ENCODE data around the gene GADL1. TPM values are rescaled to one million over a fixed set of nuclear protein-coding genes. Genes with fewer than 3 reads are reported as not detected.

The GADL1 gene
- total RNA-seq, 2 experiments from 2014 or later = not detected

GRCh38 chr3:30687930-30688570 lies 206.4 kb downstream of the GADL1 start:
- CTCF ChIA-PET = interaction anchor here (1.4 kb wide), 1 partner anchor 574 kb away, joined by 4 read pairs; no protein-coding TSS in a partner anchor
- no peaks in the 10 kb centered on the region for H3K27me3 Mint-ChIP-seq
- POLR2A ChIA-PET = interaction anchor here (0.7 to 1.0 kb wide), 3 partner anchors 21 to 81 kb away, joined by 3 to 4 read pairs (median 3); partner anchors contain the start of gene TGFBR2
- H3K9me3 Mint-ChIP-seq = no peaks in the 10 kb centered on the region
- H3K4me1 Mint-ChIP-seq = peaks cover 74% of the 10 kb centered on the region
- no peak for DNase-seq
- H3K4me3 Mint-ChIP-seq = no peak overlapping the region
- H3K27ac Mint-ChIP-seq = no peak overlapping the region
- H3K36me3 Mint-ChIP-seq (ENCODE audit: low read depth) = peaks cover 89% of the 10 kb centered on the region

GRCh38 chr3:30686799-30687198 lies 207.7 kb downstream of the GADL1 start:
- no peak overlapping the region for H3K27ac Mint-ChIP-seq
- no peaks in the 10 kb centered on the region for H3K27me3 Mint-ChIP-seq
- peaks cover 89% of the 10 kb centered on the region for H3K36me3 Mint-ChIP-seq (ENCODE audit: low read depth)
- no peak overlapping the region for H3K4me3 Mint-ChIP-seq
- CTCF ChIA-PET = no interaction called here
- no peak for DNase-seq
- POLR2A ChIA-PET = no interaction called here
- H3K4me1 Mint-ChIP-seq = peaks cover 82% of the 10 kb centered on the region
- H3K9me3 Mint-ChIP-seq = no peaks in the 10 kb centered on the region

- peaks cover 86% of the 10 kb centered on the region for H3K4me1 Mint-ChIP-seq
- no peak for DNase-seq
- H3K27me3 Mint-ChIP-seq = no peaks in the 10 kb centered on the region
- no peaks in the 10 kb centered on the region for H3K9me3 Mint-ChIP-seq
- no peak overlapping the region for H3K4me3 Mint-ChIP-seq
- POLR2A ChIA-PET = interaction anchor here (0.7 kb wide), 1 partner anchor 259 kb away, joined by 3 read pairs; no protein-coding TSS in a partner anchor
- H3K36me3 Mint-ChIP-seq (ENCODE audit: low read depth) = peaks cover 91% of the 10 kb centered on the region
- CTCF ChIA-PET = interaction anchor here (1.1 kb wide), 1 partner anchor 27 kb away, joined by 3 read pairs; no protein-coding TSS in a partner anchor
- no peak overlapping the region for H3K27ac Mint-ChIP-seq
Observed at GRCh38 chr3:30686176-30686575, 208.3 kb downstream of the GADL1 start.

GRCh38 chr3:30685267-30685667 lies 209.2 kb downstream of the GADL1 start:
- no peak overlapping the region for H3K4me3 Mint-ChIP-seq
- H3K4me1 Mint-ChIP-seq = peaks cover 86% of the 10 kb centered on the region
- no peaks in the 10 kb centered on the region for H3K27me3 Mint-ChIP-seq
- CTCF ChIA-PET = interaction anchor here (1.1 kb wide), 1 partner anchor 26 kb away, joined by 3 read pairs; no protein-coding TSS in a partner anchor
- peak overlapping the region; percentile 53 for H3K27ac Mint-ChIP-seq
- peaks cover 92% of the 10 kb centered on the region for H3K36me3 Mint-ChIP-seq (ENCODE audit: low read depth)
- POLR2A ChIA-PET = interaction anchor here (0.7 kb wide), 1 partner anchor 9 kb away, joined by 3 read pairs; no protein-coding TSS in a partner anchor
- H3K9me3 Mint-ChIP-seq = no peaks in the 10 kb centered on the region
- no peak for DNase-seq

- Mint-ChIP-seq H3K4me3 (no peak overlapping the region), H3K36me3 (ENCODE audit: low read depth) (peaks cover 91% of the 10 kb centered on the region), H3K27me3 (no peaks in the 10 kb centered on the region), H3K27ac (no peak overlapping the region), H3K4me1 (peaks cover 83% of the 10 kb centered on the region), H3K9me3 (no peaks in the 10 kb centered on the region)
- CTCF ChIA-PET = no interaction called here
- DNase-seq = no peak
- POLR2A ChIA-PET = no interaction called here
Observed at GRCh38 chr3:30684356-30684755, 210.1 kb downstream of the GADL1 start.

- CTCF ChIA-PET = interaction anchor here (0.5 kb wide), 1 partner anchor 15 kb away, joined by 4 read pairs; no protein-coding TSS in a partner anchor
- POLR2A ChIA-PET = no interaction called here
- Mint-ChIP-seq H3K4me3 (no peak overlapping the region), H3K27ac (no peak overlapping the region), H3K36me3 (ENCODE audit: low read depth) (peaks cover 91% of the 10 kb centered on the region), H3K9me3 (no peaks in the 10 kb centered on the region), H3K27me3 (no peaks in the 10 kb centered on the region), H3K4me1 (peaks cover 81% of the 10 kb centered on the region)
- no peak for DNase-seq
Observed at GRCh38 chr3:30683769-30684168, 210.7 kb downstream of the GADL1 start.

GRCh38 chr3:30682434-30683155 lies 211.9 kb downstream of the GADL1 start:
- ChIA-PET POLR2A (interaction anchor here (0.6 to 1.6 kb wide), 4 partner anchors 17 to 329 kb away, joined by 3 to 6 read pairs (median 4); no protein-coding TSS in a partner anchor), CTCF (no interaction called here)
- Mint-ChIP-seq H3K9me3 (no peaks in the 10 kb centered on the region), H3K4me1 (peaks cover 77% of the 10 kb centered on the region), H3K4me3 (no peak overlapping the region), H3K27ac (peak overlapping the region; percentile 51), H3K36me3 (ENCODE audit: low read depth) (peaks cover 91% of the 10 kb centered on the region), H3K27me3 (no peaks in the 10 kb centered on the region)
- no peak for DNase-seq

GRCh38 chr3:30681649-30682211 lies 212.7 kb downstream of the GADL1 start:
- Mint-ChIP-seq H3K4me1 (peaks cover 78% of the 10 kb centered on the region), H3K9me3 (no peaks in the 10 kb centered on the region), H3K36me3 (ENCODE audit: low read depth) (peaks cover 92% of the 10 kb centered on the region), H3K27ac (peak overlapping the region; percentile 7), H3K27me3 (no peaks in the 10 kb centered on the region), H3K4me3 (no peak overlapping the region)
- DNase-seq = no peak
- POLR2A ChIA-PET = interaction anchor here (0.6 to 1.6 kb wide), 5 partner anchors 14 to 328 kb away, joined by 3 to 6 read pairs (median 3); no protein-coding TSS in a partner anchor
- CTCF ChIA-PET = interaction anchor here (1.4 kb wide), 1 partner anchor 12 kb away, joined by 4 read pairs; no protein-coding TSS in a partner anchor

- peaks cover 93% of the 10 kb centered on the region for H3K36me3 Mint-ChIP-seq (ENCODE audit: low read depth)
- CTCF ChIA-PET = interaction anchor here (1.1 to 1.4 kb wide), 2 partner anchors 12 to 13 kb away, joined by 3 to 4 read pairs; no protein-coding TSS in a partner anchor
- no peak for DNase-seq
- peaks cover 79% of the 10 kb centered on the region for H3K4me1 Mint-ChIP-seq
- no peaks in the 10 kb centered on the region for H3K9me3 Mint-ChIP-seq
- peak overlapping the region; percentile 7 for H3K27ac Mint-ChIP-seq
- no peaks in the 10 kb centered on the region for H3K27me3 Mint-ChIP-seq
- no peak overlapping the region for H3K4me3 Mint-ChIP-seq
- POLR2A ChIA-PET = interaction anchor here (1.2 to 1.6 kb wide), 3 partner anchors 15 to 327 kb away, joined by 3 to 6 read pairs (median 3); no protein-coding TSS in a partner anchor
Observed at GRCh38 chr3:30680789-30681648, 213.4 kb downstream of the GADL1 start.

- CTCF ChIA-PET = interaction anchor here (1.1 to 1.2 kb wide), 2 partner anchors 14 to 83 kb away, joined by 3 read pairs; no protein-coding TSS in a partner anchor
- Mint-ChIP-seq H3K4me3 (no peak overlapping the region), H3K27me3 (no peaks in the 10 kb centered on the region), H3K27ac (no peak overlapping the region), H3K9me3 (no peaks in the 10 kb centered on the region), H3K4me1 (peaks cover 79% of the 10 kb centered on the region), H3K36me3 (ENCODE audit: low read depth) (peaks cover 93% of the 10 kb centered on the region)
- POLR2A ChIA-PET = interaction anchor here (0.9 to 1.4 kb wide), 6 partner anchors 12 to 63 kb away, joined by 3 to 5 read pairs (median 4); no protein-coding TSS in a partner anchor
- no peak for DNase-seq
Observed at GRCh38 chr3:30679045-30679444, 215.4 kb downstream of the GADL1 start.

- no peaks in the 10 kb centered on the region for H3K9me3 Mint-ChIP-seq
- ChIA-PET CTCF (interaction anchor here (1.0 to 1.2 kb wide), 4 partner anchors 15 to 478 kb away, joined by 3 to 4 read pairs (median 4); partner anchors contain the start of gene TGFBR2), POLR2A (interaction anchor here (0.6 to 1.7 kb wide), 2 partner anchors 10 to 66 kb away, joined by 3 to 5 read pairs; no protein-coding TSS in a partner anchor)
- no peaks in the 10 kb centered on the region for H3K27me3 Mint-ChIP-seq
- H3K4me3 Mint-ChIP-seq = no peak overlapping the region
- peaks cover 78% of the 10 kb centered on the region for H3K4me1 Mint-ChIP-seq
- no peak for DNase-seq
- H3K36me3 Mint-ChIP-seq (ENCODE audit: low read depth) = peaks cover 95% of the 10 kb centered on the region
- no peak overlapping the region for H3K27ac Mint-ChIP-seq
Observed at GRCh38 chr3:30677347-30677685, 217.1 kb downstream of the GADL1 start.

Data from activated CD4-positive, alpha-beta memory T cell treated with anti-CD3 and anti-CD28 coated beads, Interleukin-2, amount 10 ng/mL, durations not matched to agents 7 days and 5 days (primary cell).